Lower leg skin (tissue), 4 donors: ENCODE results near the gene TBPL1. TPM values are rescaled to one million over a fixed set of nuclear protein-coding genes. Genes with fewer than 3 reads are reported as not detected.

Experiments
- DNase-seq, 2 donors: peaks; one replicate each; pipeline ENCODE4 v3.0.0-alpha.2; 2019; ENCODE audit warnings: low spot score in 2 of 2
- H3K4me3 ChIP-seq: fragments of 200-600 bp; sonication (generic); 2 replicates; pipeline ENCODE4 v1.5.1; 2017; ENCODE audit warnings: mild to moderate bottlenecking, low read depth; ENCODE audit not compliant: poor library complexity, severe bottlenecking
- CTCF ChIP-seq, 3 donors: fragments of 450-650 bp; IDR thresholded peaks; one replicate each; pipeline ENCODE4 v1.5.1; 2016; ENCODE audit warnings: antibody characterized with exemption in 3 of 3, mild to moderate bottlenecking in 3 of 3, moderate library complexity in 2 of 3
- POLR2A ChIP-seq, 2 donors: fragments of 450-650 bp; IDR thresholded peaks; one replicate each; pipeline ENCODE4 v1.6.1; 2016 to 2017; ENCODE audit warnings: antibody characterized with exemption in 2 of 2, mild to moderate bottlenecking in 1 of 2, moderate library complexity in 1 of 2
- WGBS, 2 donors: methylation state at CpG; one replicate each; pipeline ENCODE4 v1.1.5; 2018; 5-methylcytosine and 5-hydroxymethylcytosine counted together
- intact Hi-C: fragments of 100-400 bp; cut with DNase I; formaldehyde crosslinking; loops from one replicate; pipeline ENCODE4 v1.15.0; 2023; ENCODE audit warnings: low total_unique reads
- total RNA-seq, 4 donors: library from RNA; depleted of rRNA; stranded (reverse); fragments of >200 nt; gene quantifications; one replicate each; pipeline ENCODE4 v1.1.0, GENCODE V29; 2016

Gene TBPL1
- total RNA-seq, 4 donors from 2014 or later: 12.6 to 27.7 (median 23.4) TPM

- intact Hi-C loops: no loop called here
- DNase-seq: no peak
- WGBS, 2 donors: 46 to 50% methylated on average over 3 of the region's 3 CpGs
- TF ChIP-seq POLR2A (IDR thresholded peaks at IDR 0.05) (no peak), CTCF (IDR thresholded peaks at IDR 0.05) (no peak)
- H3K4me3 ChIP-seq: no peak overlapping the region
Observed at GRCh38 chr6:134000443-134000842, 47.4 kb downstream of the TBPL1 start.

DNA sequence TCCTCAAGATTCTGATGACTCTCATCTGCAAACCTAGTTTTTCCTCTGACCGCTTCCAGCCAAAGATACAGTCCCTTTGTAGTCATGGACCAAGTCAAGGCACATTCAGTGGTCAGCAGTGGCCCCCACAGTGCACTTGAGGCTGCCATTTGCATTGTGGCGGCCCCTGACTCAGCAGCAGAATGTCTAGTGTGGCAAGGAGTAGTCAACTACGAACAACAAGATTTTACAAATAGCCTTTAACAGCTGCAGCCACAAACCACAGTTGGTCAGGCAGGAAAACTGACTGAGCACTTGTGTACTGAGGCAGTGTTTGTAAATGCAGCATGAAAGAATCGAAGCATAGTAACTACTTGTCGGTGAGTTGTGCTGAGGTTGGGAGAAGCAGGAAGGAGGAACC lies 49.8 kb downstream of the TBPL1 start:
- no peak for TF ChIP-seq POLR2A (IDR thresholded peaks at IDR 0.05)
- intact Hi-C loops: no loop called here
- WGBS, 2 donors: 86 to 87% methylated on average over 5 of the region's 5 CpGs
- H3K4me3 ChIP-seq: no peak overlapping the region
- no peak for DNase-seq

- DNase-seq: no peak
- WGBS, 2 donors: 75% methylated on average over 5 of the region's 5 CpGs
- no peak for TF ChIP-seq CTCF (IDR thresholded peaks at IDR 0.05)
- TF ChIP-seq POLR2A (IDR thresholded peaks at IDR 0.05): no peak
- intact Hi-C loops: no loop called here
- H3K4me3 ChIP-seq: no peak overlapping the region
Observed at GRCh38 chr6:134003542-134003951, 50.5 kb downstream of the TBPL1 start.

- no peak for DNase-seq
- no peak overlapping the region for H3K4me3 ChIP-seq
- TF ChIP-seq CTCF (IDR thresholded peaks at IDR 0.05) (no peak), POLR2A (IDR thresholded peaks at IDR 0.05) (no peak)
- intact Hi-C loops: no loop called here
- 77 to 80% methylated on average over 4 of the region's 4 CpGs for WGBS, 2 donors
Observed at GRCh38 chr6:134004714-134005113, 51.7 kb downstream of the TBPL1 start.

- 68 to 91% methylated on average over 6 of the region's 6 CpGs for WGBS, 2 donors
- TF ChIP-seq POLR2A (IDR thresholded peaks at IDR 0.05) (no peak), CTCF (IDR thresholded peaks at IDR 0.05) (no peak)
- intact Hi-C loops: no loop called here
- no peak for DNase-seq
- no peak overlapping the region for H3K4me3 ChIP-seq
Observed at GRCh38 chr6:134005800-134006199, 52.8 kb downstream of the TBPL1 start.

DNA sequence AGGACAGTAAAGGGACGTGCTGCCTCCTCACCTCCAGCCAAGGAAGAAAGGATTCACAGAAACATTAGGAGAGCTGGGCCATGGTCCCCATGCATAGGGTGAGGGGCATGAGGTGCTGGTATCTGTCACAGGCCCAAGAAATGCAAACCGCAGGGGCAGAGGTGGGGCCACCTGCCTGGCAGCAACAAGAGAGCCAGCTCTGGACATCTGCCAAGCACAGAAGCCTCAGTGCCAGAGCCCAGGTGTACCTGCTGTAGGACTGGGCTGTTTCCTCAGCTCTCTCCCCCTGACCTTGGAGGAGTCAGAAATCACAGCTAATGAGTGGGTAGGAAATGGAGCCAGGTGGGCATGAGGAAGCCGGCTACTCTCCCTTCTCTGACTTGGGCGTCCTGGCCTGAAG lies 54.1 kb downstream of the TBPL1 start:
- TF ChIP-seq CTCF (IDR thresholded peaks at IDR 0.05) (no peak), POLR2A (IDR thresholded peaks at IDR 0.05) (no peak)
- WGBS, 2 donors: 59 to 61% methylated on average over 4 of the region's 4 CpGs
- no peak for DNase-seq
- no peak overlapping the region for H3K4me3 ChIP-seq
- intact Hi-C loops: no loop called here
